Osteocyte (in vitro differentiated cells): ENCODE results near the gene OXCT2. TPM values are rescaled to one million over a fixed set of nuclear protein-coding genes. Genes with fewer than 3 reads are reported as not detected.
"Not testable (repeated sequence)": the region's sequence is repeated elsewhere in the genome, so short reads cannot be mapped to it uniquely, and the experiment has no call there.

Experiments
- DNase-seq: peaks from one replicate; pipeline ENCODE4 v3.0.0; 2021; ENCODE audit warnings: mixed read lengths; ENCODE audit not compliant: unreplicated experiment; ENCODE audit errors: extremely low spot score
- H3K27ac Mint-ChIP-seq: one replicate; pipeline ENCODE4 v1.8.0; 2021; ENCODE audit warnings: mild to moderate bottlenecking, mixed read lengths; ENCODE audit not compliant: unreplicated experiment
- H3K27me3 Mint-ChIP-seq: one replicate; pipeline ENCODE4 v1.8.0; 2021; ENCODE audit warnings: mixed read lengths; ENCODE audit not compliant: unreplicated experiment
- H3K36me3 Mint-ChIP-seq: one replicate; pipeline ENCODE4 v1.8.0; 2021; ENCODE audit warnings: mixed read lengths; ENCODE audit not compliant: unreplicated experiment
- H3K4me1 Mint-ChIP-seq: one replicate; pipeline ENCODE4 v1.8.0; 2021; ENCODE audit warnings: mixed read lengths; ENCODE audit not compliant: unreplicated experiment
- H3K4me3 Mint-ChIP-seq: one replicate; pipeline ENCODE4 v1.8.0; 2021; ENCODE audit warnings: mild to moderate bottlenecking, moderate library complexity, mixed read lengths; ENCODE audit not compliant: unreplicated experiment
- H3K9me3 Mint-ChIP-seq: one replicate; pipeline ENCODE4 v1.8.0; 2021; ENCODE audit warnings: mixed read lengths; ENCODE audit not compliant: unreplicated experiment
- total RNA-seq: library from RNA; stranded (reverse); gene quantifications from 2 replicates; pipeline ENCODE4 v1.2.1, GENCODE V29; 2021
- TF ChIP-seq, protein P1 (sequence below): fragments of 200-600 bp; sonication (generic); IDR thresholded peaks from 2 replicates; pipeline ENCODE4 v1.5.0; 2021; ENCODE audit warnings: antibody characterized with exemption, mild to moderate bottlenecking, moderate library complexity

Gene OXCT2
- total RNA-seq, 1 donor from 2014 or later: not detected

GRCh38 chr1:39777306-39777705 is 6.2 kb upstream of the OXCT2 start:
- Mint-ChIP-seq H3K27ac (no peak overlapping the region), H3K27me3 (peaks cover 16% of the 10 kb centered on the region)

DNA sequence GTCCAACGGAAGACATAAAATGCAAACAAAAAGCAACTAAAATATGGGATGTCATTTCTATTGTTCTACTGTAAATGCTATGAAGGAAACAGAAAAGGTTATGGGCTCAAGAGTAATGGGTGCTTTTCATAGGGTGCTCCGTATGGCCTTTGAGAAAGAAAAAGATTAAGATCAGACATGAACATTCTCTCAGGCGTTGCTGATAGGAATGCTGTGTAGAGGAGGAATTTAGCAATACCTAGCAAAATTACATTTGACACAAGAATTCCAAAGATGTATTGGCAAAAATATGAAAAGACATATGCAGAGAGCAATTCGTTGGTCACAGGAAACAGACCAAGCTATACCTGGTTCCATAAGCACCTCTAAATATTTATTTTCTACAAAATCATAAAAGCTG is 5.7 kb upstream of the OXCT2 start:
- TF ChIP-seq, protein P1, sequence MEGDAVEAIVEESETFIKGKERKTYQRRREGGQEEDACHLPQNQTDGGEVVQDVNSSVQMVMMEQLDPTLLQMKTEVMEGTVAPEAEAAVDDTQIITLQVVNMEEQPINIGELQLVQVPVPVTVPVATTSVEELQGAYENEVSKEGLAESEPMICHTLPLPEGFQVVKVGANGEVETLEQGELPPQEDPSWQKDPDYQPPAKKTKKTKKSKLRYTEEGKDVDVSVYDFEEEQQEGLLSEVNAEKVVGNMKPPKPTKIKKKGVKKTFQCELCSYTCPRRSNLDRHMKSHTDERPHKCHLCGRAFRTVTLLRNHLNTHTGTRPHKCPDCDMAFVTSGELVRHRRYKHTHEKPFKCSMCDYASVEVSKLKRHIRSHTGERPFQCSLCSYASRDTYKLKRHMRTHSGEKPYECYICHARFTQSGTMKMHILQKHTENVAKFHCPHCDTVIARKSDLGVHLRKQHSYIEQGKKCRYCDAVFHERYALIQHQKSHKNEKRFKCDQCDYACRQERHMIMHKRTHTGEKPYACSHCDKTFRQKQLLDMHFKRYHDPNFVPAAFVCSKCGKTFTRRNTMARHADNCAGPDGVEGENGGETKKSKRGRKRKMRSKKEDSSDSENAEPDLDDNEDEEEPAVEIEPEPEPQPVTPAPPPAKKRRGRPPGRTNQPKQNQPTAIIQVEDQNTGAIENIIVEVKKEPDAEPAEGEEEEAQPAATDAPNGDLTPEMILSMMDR: no peak
- no peak for DNase-seq
- Mint-ChIP-seq H3K4me1 (no peaks in the 10 kb centered on the region), H3K36me3 (no peaks in the 10 kb centered on the region), H3K9me3 (no peaks in the 10 kb centered on the region), H3K27me3 (peaks cover 16% of the 10 kb centered on the region), H3K4me3 (no peak overlapping the region), H3K27ac (no peak overlapping the region)

More at GRCh38 chr1:39777306-39777705, 6.2 kb upstream of the OXCT2 start:
- no peaks in the 10 kb centered on the region for H3K36me3 Mint-ChIP-seq
- TF ChIP-seq, protein P1: no peak
- H3K4me3 Mint-ChIP-seq: no peak overlapping the region
- H3K4me1 Mint-ChIP-seq: no peaks in the 10 kb centered on the region
- no peak for DNase-seq
- no peaks in the 10 kb centered on the region for H3K9me3 Mint-ChIP-seq

- Mint-ChIP-seq H3K4me1 (no peaks in the 10 kb centered on the region), H3K36me3 (no peaks in the 10 kb centered on the region), H3K27me3 (peaks cover 14% of the 10 kb centered on the region), H3K27ac (no peak overlapping the region), H3K9me3 (no peaks in the 10 kb centered on the region), H3K4me3 (no peak overlapping the region)
- TF ChIP-seq, protein P1: no peak
- DNase-seq: no peak
These were observed 5.2 kb upstream of the OXCT2 start for GRCh38 chr1:39776400-39776713.

- H3K27ac Mint-ChIP-seq, H3K4me3 Mint-ChIP-seq, H3K9me3 Mint-ChIP-seq, H3K4me1 Mint-ChIP-seq, H3K36me3 Mint-ChIP-seq, DNase-seq: not testable (repeated sequence)
- H3K27me3 Mint-ChIP-seq: peaks cover 14% of the 10 kb centered on the region
These were observed 4.7 kb upstream of the OXCT2 start for GRCh38 chr1:39775676-39776399.

GRCh38 chr1:39775141-39775540 is 4.0 kb upstream of the OXCT2 start:
- not testable (repeated sequence) for H3K36me3 Mint-ChIP-seq, H3K27ac Mint-ChIP-seq, H3K9me3 Mint-ChIP-seq, H3K4me1 Mint-ChIP-seq, H3K4me3 Mint-ChIP-seq, DNase-seq
- H3K27me3 Mint-ChIP-seq: peaks cover 14% of the 10 kb centered on the region

DNA sequence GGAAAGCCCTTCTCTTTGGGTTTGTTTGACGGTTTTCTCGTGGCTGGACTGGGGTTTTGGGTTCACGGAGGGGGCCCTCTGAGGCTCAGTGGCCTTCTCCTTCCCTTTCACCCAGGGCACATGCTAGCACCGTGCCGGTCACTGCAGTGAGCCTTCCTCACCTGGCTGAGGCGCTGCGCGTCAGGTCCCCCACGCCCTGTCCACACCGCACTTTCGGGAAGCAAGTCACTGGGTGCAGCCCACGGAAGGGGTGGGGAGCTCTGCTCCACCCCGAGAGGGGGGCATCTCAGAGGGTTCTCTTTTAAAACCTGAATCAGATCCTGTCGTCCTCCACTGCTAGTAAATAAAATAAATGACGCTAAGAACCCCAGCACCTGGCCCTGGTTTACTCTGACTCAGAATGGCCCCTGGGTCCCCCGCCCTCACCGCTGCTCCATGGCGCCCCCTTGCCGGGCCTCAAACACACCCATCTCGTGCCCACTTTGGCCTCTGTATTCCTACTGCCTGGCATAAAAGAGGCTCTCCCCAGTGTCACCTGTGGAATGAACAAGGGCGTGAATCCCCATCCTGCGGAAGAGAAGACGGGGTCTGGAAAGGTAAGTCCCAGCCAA is 2.3 kb upstream of the OXCT2 start:
- DNase-seq, H3K4me3 Mint-ChIP-seq, H3K27ac Mint-ChIP-seq, H3K9me3 Mint-ChIP-seq, H3K4me1 Mint-ChIP-seq, H3K36me3 Mint-ChIP-seq, H3K27me3 Mint-ChIP-seq: not testable (repeated sequence)

- H3K36me3 Mint-ChIP-seq, H3K4me1 Mint-ChIP-seq, H3K27me3 Mint-ChIP-seq, H3K9me3 Mint-ChIP-seq, DNase-seq, H3K27ac Mint-ChIP-seq, H3K4me3 Mint-ChIP-seq: not testable (repeated sequence)
These were observed 787 bp downstream of the OXCT2 start for GRCh38 chr1:39770100-39771021.

DNA sequence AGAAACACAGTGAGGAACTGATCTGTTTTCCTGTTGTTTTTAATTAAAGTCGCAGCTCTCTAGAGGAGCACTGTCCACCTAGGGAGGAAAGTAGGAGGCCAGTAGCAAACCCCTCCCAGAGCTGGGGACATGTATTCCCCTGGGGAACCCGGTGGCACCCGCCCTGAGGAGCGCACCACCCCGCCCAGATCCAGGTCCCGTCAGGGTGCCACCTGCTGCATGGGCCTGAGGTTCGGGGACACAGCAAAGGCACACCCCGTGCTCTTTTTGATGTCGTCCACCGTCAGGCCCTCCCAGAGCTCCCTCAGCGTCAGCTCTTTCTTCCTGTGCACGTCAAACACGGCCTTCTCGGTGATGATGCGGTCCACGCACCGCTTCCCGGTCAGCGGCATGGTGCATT is 1.6 kb downstream of the OXCT2 start:
- not testable (repeated sequence) for H3K9me3 Mint-ChIP-seq, H3K4me3 Mint-ChIP-seq, H3K4me1 Mint-ChIP-seq, DNase-seq, H3K27ac Mint-ChIP-seq, H3K27me3 Mint-ChIP-seq, H3K36me3 Mint-ChIP-seq

DNA sequence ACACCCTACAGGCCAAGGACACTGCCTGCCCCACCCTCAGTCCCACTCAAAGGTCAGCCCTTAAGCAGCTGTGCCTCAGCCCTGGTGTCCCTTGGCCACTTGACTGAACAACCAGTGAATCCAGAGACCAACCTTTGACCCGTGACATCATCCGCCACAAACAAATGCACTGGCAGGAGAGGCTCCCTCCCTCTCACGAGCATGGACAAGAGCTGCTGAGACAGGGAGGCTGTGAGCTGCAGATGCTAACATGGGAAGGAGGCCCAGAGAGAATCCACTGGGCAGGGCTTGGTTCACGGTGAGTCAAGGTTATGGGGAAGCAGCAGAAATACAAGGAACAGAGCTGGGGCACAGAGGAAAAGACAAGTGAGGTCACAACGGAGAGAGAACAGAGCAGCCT is 4.7 kb downstream of the OXCT2 start:
- not testable (repeated sequence) for H3K4me3 Mint-ChIP-seq, DNase-seq, H3K27me3 Mint-ChIP-seq, H3K4me1 Mint-ChIP-seq, H3K27ac Mint-ChIP-seq, H3K36me3 Mint-ChIP-seq, H3K9me3 Mint-ChIP-seq
